KMS-11 (cell line): ENCODE data around the gene RANBP10.

Experiments used
- H2AFZ ChIP-seq: fragments of 200-600 bp; sonication (generic); 2 replicates; pipeline ENCODE4 v1.6.1; 2016; ENCODE audit warnings: antibody characterized with exemption, mixed run types, low read depth
- H3K27ac ChIP-seq: fragments of 200-600 bp; sonication (generic); 2 replicates; pipeline ENCODE4 v1.6.1; 2016; ENCODE audit warnings: mild to moderate bottlenecking, mixed run types
- H3K27me3 ChIP-seq: fragments of 200-600 bp; sonication (generic); 2 replicates; pipeline ENCODE4 v1.6.1; 2017; ENCODE audit warnings: mild to moderate bottlenecking, low read depth, mixed run types, moderate library complexity; ENCODE audit not compliant: insufficient read depth
- H3K36me3 ChIP-seq: fragments of 200-600 bp; sonication (generic); 2 replicates; pipeline ENCODE4 v1.6.1; 2017; ENCODE audit warnings: mild to moderate bottlenecking, mixed run types; ENCODE audit not compliant: insufficient read depth
- H3K4me1 ChIP-seq: fragments of 200-600 bp; sonication (generic); 2 replicates; pipeline ENCODE4 v1.6.1; 2016; ENCODE audit warnings: mild to moderate bottlenecking, low read depth, mixed run types; ENCODE audit not compliant: poor library complexity, severe bottlenecking
- H3K4me2 ChIP-seq: fragments of 200-600 bp; sonication (generic); 2 replicates; pipeline ENCODE4 v1.7.0; 2016; ENCODE audit warnings: mild to moderate bottlenecking, mixed run types
- H3K4me3 ChIP-seq: fragments of 200-600 bp; sonication (generic); IDR thresholded peaks from 2 replicates; pipeline ENCODE4 v1.6.1; 2017; ENCODE audit warnings: low read depth, low read length, mixed read lengths; ENCODE audit not compliant: insufficient read depth
- H3K79me2 ChIP-seq: fragments of 200-600 bp; sonication (generic); 2 replicates; pipeline ENCODE4 v1.6.1; 2016; ENCODE audit warnings: low read depth, mixed run types; ENCODE audit not compliant: insufficient read depth
- H3K9ac ChIP-seq: fragments of 200-600 bp; sonication (generic); 2 replicates; pipeline ENCODE4 v1.6.1; 2016; ENCODE audit warnings: mild to moderate bottlenecking, mixed run types
- H4K20me1 ChIP-seq: fragments of 200-600 bp; sonication (generic); 2 replicates; pipeline ENCODE4 v1.6.1; 2016; ENCODE audit warnings: mild to moderate bottlenecking, mixed run types; ENCODE audit not compliant: insufficient read depth
- TF ChIP-seq, protein P1 (sequence below): fragments of 200-600 bp; sonication (generic); conservative IDR thresholded peaks from 2 replicates; pipeline ENCODE4 v1.6.1; 2017; ENCODE audit warnings: low read depth, mild to moderate bottlenecking, antibody characterized with exemption, low read length, moderate library complexity, mixed read lengths

RANBP10 gene

DNA sequence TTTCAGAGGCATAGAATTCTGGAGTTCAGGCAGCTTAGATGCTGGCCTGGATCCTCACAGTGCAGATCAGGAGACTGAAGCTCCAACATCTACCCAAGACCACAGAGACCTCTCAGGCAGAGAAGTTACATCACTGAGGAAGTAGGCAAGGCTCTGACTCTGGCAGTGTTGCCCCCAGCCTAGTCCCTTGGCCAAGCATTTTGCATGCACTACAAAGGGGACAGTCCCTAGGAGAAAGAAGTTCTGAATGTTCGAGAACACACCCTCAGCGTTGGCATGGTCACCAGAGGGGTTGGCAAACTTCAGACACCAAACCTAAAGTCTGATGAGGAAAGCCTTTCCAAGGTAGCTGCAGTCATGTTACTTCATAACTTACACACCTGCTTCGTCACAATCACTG lies 2.5 kb downstream of the RANBP10 start:
- no peak overlapping the region for H3K27ac ChIP-seq
- H2AFZ ChIP-seq, result no peak overlapping the region
- no peaks in the 10 kb centered on the region for H4K20me1 ChIP-seq
- H3K36me3 ChIP-seq, result 0 out of 2 replicates have a peak, but pooled peaks cover 4% of the 10 kb centered on the region
- peaks cover 50% of the 10 kb centered on the region for H3K79me2 ChIP-seq
- H3K4me2 ChIP-seq, result no peak overlapping the region; the same call in 1 of the 2 replicates
- H3K9ac ChIP-seq, result no peak overlapping the region
- peaks cover 18% of the 10 kb centered on the region for H3K4me1 ChIP-seq
- no peak overlapping the region for H3K4me3 ChIP-seq
- TF ChIP-seq, protein P1, sequence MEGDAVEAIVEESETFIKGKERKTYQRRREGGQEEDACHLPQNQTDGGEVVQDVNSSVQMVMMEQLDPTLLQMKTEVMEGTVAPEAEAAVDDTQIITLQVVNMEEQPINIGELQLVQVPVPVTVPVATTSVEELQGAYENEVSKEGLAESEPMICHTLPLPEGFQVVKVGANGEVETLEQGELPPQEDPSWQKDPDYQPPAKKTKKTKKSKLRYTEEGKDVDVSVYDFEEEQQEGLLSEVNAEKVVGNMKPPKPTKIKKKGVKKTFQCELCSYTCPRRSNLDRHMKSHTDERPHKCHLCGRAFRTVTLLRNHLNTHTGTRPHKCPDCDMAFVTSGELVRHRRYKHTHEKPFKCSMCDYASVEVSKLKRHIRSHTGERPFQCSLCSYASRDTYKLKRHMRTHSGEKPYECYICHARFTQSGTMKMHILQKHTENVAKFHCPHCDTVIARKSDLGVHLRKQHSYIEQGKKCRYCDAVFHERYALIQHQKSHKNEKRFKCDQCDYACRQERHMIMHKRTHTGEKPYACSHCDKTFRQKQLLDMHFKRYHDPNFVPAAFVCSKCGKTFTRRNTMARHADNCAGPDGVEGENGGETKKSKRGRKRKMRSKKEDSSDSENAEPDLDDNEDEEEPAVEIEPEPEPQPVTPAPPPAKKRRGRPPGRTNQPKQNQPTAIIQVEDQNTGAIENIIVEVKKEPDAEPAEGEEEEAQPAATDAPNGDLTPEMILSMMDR, result no peak
- no peaks in the 10 kb centered on the region for H3K27me3 ChIP-seq

DNA sequence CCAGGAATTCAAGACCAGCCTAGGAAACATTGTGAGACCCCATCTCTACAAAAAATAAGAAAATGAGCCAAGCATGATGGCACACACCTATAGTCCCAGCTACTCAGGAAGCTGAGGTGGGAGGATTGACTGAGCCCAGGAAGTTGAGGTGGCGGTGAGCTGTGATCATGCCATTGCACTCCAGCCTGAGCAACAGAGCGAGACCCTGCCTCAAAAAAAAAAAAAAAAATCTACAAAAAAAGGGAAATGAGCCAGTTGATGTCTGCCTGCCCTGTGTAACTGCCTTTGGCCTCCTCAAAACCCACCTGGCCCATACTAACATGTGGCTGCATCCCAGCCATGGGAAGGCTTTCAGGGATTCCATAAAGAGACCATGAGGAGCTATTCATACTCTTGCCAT lies 4.5 kb downstream of the RANBP10 start:
- H3K4me1 ChIP-seq, result peaks cover 11% of the 10 kb centered on the region
- H3K9ac ChIP-seq, result no peak overlapping the region
- no peak overlapping the region for H3K27ac ChIP-seq
- H2AFZ ChIP-seq, result no peak overlapping the region
- H4K20me1 ChIP-seq, result no peaks in the 10 kb centered on the region
- 0 out of 2 replicates have a peak, but pooled peaks cover 4% of the 10 kb centered on the region for H3K36me3 ChIP-seq
- no peak overlapping the region for H3K4me2 ChIP-seq
- TF ChIP-seq, protein P1, result no peak
- H3K4me3 ChIP-seq, result no peak overlapping the region
- peaks cover 62% of the 10 kb centered on the region for H3K79me2 ChIP-seq
- H3K27me3 ChIP-seq, result no peaks in the 10 kb centered on the region

DNA sequence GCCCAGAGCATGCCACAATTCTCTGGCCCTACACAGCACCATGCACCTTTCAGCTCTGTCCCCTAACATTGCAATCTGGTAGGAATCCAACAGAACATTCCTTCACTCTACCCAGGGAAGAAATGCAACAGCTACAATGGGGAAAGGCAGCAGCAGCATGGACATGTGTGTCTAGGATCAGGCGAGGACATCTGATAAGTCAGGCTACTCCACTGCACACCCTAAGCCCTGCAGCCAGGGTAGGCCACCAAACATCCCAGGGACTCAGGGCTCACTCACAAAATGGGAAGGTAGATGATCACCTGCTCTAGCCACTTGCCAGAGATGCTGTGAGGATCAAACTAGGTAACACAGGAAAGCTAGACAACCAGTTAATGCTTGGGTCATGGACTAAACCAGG lies 5.1 kb downstream of the RANBP10 start:
- Histone ChIP-seq H3K36me3 (0 out of 2 replicates have a peak, but pooled peaks cover 4% of the 10 kb centered on the region), H3K4me1 (peaks cover 11% of the 10 kb centered on the region), H3K4me2 (no peak overlapping the region), H4K20me1 (no peaks in the 10 kb centered on the region), H3K9ac (no peak overlapping the region), H3K27me3 (no peaks in the 10 kb centered on the region), H3K79me2 (peaks cover 61% of the 10 kb centered on the region), H3K4me3 (no peak overlapping the region), H2AFZ (no peak overlapping the region), H3K27ac (no peak overlapping the region)
- TF ChIP-seq, protein P1, result no peak

DNA sequence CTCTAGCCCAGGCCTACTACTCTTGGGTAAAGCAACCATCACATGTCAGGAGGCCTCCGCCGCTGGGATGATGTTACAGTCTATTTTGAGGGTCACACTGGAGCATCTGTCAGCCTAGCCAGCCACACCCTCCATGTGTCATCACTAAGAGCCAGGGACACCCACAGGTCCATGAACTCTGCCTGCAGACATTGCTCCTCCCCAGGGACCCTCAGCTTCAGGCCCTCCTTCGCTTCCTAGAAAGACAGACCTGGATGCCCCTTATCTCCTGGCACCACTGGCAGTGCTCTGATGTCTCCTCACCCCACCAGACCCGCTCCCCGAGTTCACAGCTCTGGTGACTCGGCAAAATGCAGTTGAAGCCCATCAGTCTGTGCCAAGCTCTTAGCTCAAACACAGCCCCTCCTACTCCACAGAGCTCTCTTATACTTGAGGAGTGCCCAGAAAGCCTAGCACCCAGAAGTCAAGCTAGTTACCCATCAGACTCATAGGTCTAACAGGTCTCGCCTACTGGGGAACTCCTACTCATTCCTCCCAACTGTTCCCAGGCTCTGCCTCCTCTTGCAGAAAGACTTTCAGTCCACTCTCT lies 5.9 kb downstream of the RANBP10 start:
- Histone ChIP-seq H3K27ac (no peak overlapping the region), H4K20me1 (no peaks in the 10 kb centered on the region), H3K4me2 (no peak overlapping the region), H3K4me3 (no peak overlapping the region), H3K27me3 (no peaks in the 10 kb centered on the region), H3K79me2 (peaks cover 53% of the 10 kb centered on the region), H3K9ac (no peak overlapping the region), H3K4me1 (peaks cover 9% of the 10 kb centered on the region), H2AFZ (no peak overlapping the region), H3K36me3 (0 out of 2 replicates have a peak, but pooled peaks cover 4% of the 10 kb centered on the region)
- TF ChIP-seq, protein P1, result no peak
